ENCODE data around the gene E2F2. TPM values are rescaled to one million over a fixed set of nuclear protein-coding genes. Genes with fewer than 3 reads are reported as not detected.

The E2F2 gene
- total and polyA plus RNA-seq, 10 donors: 0.89 to 18.9 (median 4.9) TPM

DNA sequence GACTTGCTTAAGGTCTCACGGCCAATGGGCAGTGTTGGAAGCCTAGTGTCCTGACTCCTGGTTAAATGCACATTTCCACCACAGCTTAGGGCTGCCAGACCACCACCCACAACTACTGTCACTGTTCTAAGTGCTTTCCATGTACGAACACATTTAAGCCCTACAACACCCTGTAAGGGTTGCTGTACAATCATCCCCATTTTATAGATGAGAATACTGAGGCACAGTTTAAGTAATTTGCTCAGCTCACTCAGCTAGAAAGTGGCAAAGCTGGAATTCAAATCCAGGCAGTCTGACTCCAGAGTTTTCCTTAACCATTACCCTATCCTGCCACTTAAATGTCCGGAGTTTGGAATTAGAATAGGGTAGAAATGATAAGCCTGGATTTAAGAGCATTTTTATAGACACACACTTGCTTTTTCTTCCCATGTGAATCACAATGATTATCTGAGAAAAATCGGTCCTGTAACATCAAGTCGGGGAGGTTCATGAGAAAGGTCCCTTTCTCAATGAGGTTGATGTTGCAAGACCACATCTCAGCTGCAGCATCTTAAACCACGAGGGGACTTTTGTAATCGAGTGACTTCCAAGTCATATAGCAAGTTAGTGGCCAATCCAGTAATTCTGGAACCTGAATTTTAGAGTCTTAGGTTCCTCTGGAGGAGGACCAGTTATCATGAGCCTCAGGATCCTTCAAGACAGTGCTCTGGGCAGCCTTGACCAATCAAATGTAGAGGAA lies 8.6 kb downstream of the E2F2 start:
- Histone ChIP-seq H3K9me3 (no peaks in the 10 kb centered on the region), H3K36me3 (peaks cover 0 to 42% (median 0%) of the 10 kb centered on the region in 6 donors), H3K27me3 (replicated peaks in 1 of 7) (peaks cover 0 to 5% (median 0%) of the 10 kb centered on the region in 7 donors), H3K4me3 (no peak overlapping the region), H3K27ac (peak overlapping the region in 7 of 8 donors; percentile 15 to 92 (median 83)), H3K4me1 (peaks cover 8 to 57% (median 34%) of the 10 kb centered on the region in 6 donors)
- intact Hi-C loops (cut with DNase I; ENCODE audit: low total_unique reads): no loop called here
- WGBS, 5 donors: 55 to 75% (median 60%) methylated on average over 7 of the region's 7 CpGs
- DNase-seq: no peak
- TF ChIP-seq POLR2AphosphoS5 (IDR thresholded peaks at IDR 0.05) (peak in 1 of 3 donors; percentile 51), POLR2A (IDR thresholded peaks at IDR 0.05) (no peak), CTCF (IDR thresholded peaks at IDR 0.05 in 8 of 11, conservative IDR thresholded peaks at IDR 0.05 in 3 of 11) (no peak)

DNA sequence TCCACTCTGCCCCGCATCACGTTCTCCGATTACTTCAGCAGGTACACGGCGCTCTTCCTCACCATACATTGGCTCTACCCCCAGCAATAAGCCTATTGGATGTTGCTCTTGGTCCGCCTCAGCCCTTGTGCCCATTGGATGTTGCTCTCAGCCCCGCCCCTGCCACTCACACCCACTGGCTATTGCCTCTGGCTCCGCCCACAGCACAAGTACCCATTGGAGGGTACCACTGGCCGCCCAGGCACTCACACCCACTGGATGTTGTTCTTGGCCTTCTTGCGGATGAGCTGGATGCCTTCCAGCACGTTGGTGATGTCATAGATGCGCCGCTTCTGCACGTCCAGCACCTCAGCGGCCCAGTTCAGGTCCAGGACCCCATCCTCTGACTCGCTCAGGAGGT lies 9.4 kb downstream of the E2F2 start:
- 95 to 97% (median 96%) methylated on average over 16 of the region's 16 CpGs for WGBS, 5 donors
- DNase-seq: no peak
- Histone ChIP-seq H3K9me3 (no peaks in the 10 kb centered on the region), H3K27me3 (replicated peaks in 1 of 7) (no peaks in the 10 kb centered on the region), H3K4me3 (no peak overlapping the region), H3K36me3 (peaks cover 0 to 50% (median 0%) of the 10 kb centered on the region in 6 donors), H3K4me1 (peaks cover 6 to 49% (median 26%) of the 10 kb centered on the region in 6 donors), H3K27ac (peak overlapping the region in 3 of 8 donors; percentile 86 to 92 (median 88))
- TF ChIP-seq POLR2A (IDR thresholded peaks at IDR 0.05): no peak
- TF ChIP-seq CTCF (IDR thresholded peaks at IDR 0.05 in 8 of 11, conservative IDR thresholded peaks at IDR 0.05 in 3 of 11): no peak
- no peak for TF ChIP-seq POLR2AphosphoS5 (IDR thresholded peaks at IDR 0.05)
- intact Hi-C loops (cut with DNase I; ENCODE audit: low total_unique reads): no loop called here

- TF ChIP-seq POLR2AphosphoS5 (IDR thresholded peaks at IDR 0.05): no peak
- no peak for TF ChIP-seq POLR2A (IDR thresholded peaks at IDR 0.05)
- TF ChIP-seq CTCF (IDR thresholded peaks at IDR 0.05 in 8 of 11, conservative IDR thresholded peaks at IDR 0.05 in 3 of 11): no peak
- intact Hi-C loops (cut with DNase I; ENCODE audit: low total_unique reads): no loop called here
- Histone ChIP-seq H3K4me1 (peaks cover 0 to 9% (median 0%) of the 10 kb centered on the region in 6 donors), H3K36me3 (peaks cover 0 to 90% (median 0%) of the 10 kb centered on the region in 6 donors), H3K27me3 (replicated peaks in 1 of 7) (no peaks in the 10 kb centered on the region), H3K27ac (no peak overlapping the region), H3K9me3 (no peaks in the 10 kb centered on the region), H3K4me3 (no peak overlapping the region)
- WGBS, 5 donors: 92 to 99% (median 95%) methylated on average over 9 of the region's 9 CpGs
- DNase-seq: no peak
These were observed 13.5 kb downstream of the E2F2 start for GRCh38 chr1:23517581-23517980.

- Histone ChIP-seq H3K27ac (no peak overlapping the region), H3K27me3 (replicated peaks in 1 of 7) (no peaks in the 10 kb centered on the region), H3K36me3 (peaks cover 0 to 98% (median 0%) of the 10 kb centered on the region in 6 donors), H3K4me3 (no peak overlapping the region), H3K9me3 (no peaks in the 10 kb centered on the region), H3K4me1 (no peaks in the 10 kb centered on the region)
- 97 to 98% (median 98%) methylated on average over 4 of the region's 4 CpGs for WGBS, 5 donors
- no peak for DNase-seq
- TF ChIP-seq POLR2AphosphoS5 (IDR thresholded peaks at IDR 0.05) (no peak), CTCF (IDR thresholded peaks at IDR 0.05 in 8 of 11, conservative IDR thresholded peaks at IDR 0.05 in 3 of 11) (no peak)
- intact Hi-C loops (cut with DNase I; ENCODE audit: low total_unique reads): no loop called here
These were observed 15.1 kb downstream of the E2F2 start for GRCh38 chr1:23515905-23516304.

All from spleen (tissue), 11 donors.